NCI-H524 treated with DMSO at 0.1 percent for 48 hours (cell line): ENCODE results near the gene EPHA4.

Experiments used
- DNase-seq: peaks from one replicate; lab custom pipeline; 2025; lab: John Stamatoyannopoulos, UW

Gene EPHA4

DNA sequence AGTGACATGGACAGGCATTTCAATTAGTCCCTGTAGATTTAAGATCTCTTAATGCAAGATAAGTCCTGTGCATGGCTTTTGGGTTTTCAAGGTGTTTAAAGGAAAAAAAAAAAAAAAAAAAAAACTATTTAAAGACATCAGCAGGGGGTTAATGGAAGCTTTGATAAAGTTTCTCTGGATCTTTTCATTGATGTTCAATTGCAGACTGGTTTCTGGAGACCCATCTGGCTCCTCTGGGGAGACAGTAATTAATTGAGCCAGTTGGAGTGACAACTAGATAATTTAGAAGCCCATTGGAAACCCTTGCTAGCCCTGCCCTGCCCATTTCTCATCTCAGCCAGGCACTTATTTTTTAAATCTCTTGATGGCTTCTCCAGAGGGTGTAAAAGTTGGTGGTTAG is 98.7 kb downstream of the EPHA4 start:
- DNase-seq: no peak

DNA sequence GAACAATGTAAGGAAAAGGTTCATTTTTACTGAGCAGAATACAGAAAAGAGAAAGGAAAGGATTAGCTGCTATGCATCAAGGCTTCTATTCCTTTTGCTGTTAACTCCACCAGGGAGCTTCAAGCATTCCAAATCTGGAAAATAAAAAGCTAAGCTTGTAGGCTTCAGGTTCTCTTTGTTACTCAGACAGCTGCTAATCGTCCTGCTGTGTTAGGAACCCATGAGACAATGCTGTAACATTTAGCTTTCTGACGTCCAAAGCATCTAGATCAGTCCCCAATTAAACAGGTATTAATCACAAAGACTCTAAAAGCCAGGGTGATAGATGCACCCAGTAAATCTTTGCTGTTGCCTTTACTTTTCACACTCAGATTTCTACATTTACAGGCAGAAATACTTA is 103.8 kb downstream of the EPHA4 start:
- no peak for DNase-seq

DNA sequence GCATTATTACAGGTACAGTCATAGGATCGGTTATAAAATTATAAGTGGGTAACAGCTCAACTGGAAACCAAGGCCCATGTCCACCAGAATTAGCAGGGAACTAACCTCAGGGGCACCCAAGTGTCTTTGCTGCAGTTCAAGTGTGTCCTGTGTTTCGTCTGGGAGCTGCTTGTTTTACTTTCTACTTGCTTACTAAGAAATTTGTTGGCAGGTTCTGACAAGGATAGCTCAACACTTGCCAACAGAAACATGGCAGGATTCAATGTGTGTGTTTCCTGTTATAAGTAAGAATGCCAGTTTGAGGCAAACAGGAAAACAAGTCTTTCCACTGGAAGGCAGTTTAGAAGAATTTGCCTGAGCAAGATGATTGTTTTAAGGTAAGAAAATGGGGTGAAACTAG is 104.5 kb downstream of the EPHA4 start:
- DNase-seq: no peak

DNA sequence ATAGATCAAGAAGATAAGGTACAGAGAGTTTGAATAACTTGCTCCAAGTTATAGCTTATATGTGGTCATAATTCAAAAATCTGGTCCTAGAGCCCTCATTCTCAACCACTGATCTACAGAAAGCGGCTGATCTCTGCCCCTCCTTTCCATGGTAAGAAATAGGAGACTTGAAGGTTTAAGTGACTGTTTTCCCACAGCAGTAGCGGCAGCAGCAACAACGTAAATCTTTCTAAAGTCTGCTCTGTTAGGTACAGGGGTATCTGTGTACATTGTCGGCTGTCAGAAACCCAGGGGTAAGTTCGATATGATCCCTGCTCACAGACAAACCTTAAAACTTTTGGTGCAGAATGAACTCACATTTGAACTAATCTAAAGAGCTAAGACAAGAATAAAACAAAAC is 105.4 kb downstream of the EPHA4 start:
- DNase-seq: no peak

DNA sequence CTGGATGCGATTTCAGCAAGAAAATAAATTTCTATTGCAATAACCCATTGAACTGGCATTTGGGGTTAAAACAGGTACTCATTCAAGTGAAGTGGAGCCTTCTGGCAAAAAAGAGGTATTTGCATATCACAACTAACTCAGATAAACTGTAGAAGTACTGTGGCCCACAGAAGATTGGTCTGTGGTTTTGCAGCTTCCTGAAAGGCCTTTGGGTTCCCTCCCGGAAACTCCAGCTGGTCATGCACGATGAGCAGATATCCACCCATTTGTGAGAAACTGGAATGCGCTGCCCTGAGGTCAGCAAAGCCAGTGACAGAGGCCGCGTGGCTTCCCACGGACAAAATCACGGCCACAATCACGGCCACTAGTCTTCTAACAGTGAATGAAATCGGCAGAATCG is 106.3 kb downstream of the EPHA4 start:
- no peak for DNase-seq

DNA sequence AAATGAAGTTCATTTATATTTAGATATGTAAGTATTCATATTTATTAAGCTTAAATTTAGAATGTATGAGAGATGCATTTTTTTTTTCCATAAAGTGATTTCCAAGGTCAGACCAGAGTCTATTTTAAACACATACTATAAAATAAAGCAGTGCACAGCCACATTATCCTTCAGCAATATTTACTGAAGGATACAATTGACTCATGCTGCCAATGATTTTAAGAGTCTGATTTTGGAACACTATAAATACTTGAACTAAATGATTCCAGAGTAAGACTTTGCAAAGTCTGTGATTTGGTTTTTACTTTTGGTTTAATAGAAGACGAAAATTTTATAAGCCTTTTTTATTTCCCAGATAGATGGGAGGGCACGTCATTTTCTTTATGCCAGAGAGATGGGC is 107.1 kb downstream of the EPHA4 start:
- no peak for DNase-seq

DNA sequence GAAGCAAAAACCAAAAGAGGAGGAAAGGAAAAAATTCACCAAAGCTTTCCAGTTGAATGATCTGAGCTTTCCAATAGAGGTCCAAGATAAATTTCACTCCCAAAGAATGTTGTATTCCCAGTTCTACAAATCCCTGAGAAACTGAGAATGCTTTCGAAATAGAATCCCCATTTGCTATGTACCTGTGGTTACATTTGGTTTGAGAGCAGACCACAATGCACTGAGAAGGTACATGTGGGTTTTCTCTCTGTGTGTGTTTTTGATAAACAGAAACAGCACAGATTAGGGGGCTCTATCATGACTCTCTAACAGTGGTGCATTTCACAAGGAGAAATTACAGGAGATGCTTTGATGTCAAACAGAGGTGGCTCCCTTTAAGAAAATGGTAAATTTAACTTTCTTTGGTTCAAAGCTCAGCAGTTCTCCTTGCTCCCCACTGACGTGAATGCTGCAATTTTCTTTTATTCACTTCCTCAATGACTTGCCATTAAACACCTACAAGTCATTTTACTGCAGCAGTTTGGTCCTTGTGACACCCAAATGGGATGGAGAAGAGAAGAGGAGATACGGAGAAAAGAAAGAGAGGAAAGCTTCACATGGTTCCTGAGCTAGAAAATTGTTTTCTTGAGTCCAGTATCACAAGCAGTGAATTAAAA is 108.7 kb downstream of the EPHA4 start:
- no peak for DNase-seq

DNA sequence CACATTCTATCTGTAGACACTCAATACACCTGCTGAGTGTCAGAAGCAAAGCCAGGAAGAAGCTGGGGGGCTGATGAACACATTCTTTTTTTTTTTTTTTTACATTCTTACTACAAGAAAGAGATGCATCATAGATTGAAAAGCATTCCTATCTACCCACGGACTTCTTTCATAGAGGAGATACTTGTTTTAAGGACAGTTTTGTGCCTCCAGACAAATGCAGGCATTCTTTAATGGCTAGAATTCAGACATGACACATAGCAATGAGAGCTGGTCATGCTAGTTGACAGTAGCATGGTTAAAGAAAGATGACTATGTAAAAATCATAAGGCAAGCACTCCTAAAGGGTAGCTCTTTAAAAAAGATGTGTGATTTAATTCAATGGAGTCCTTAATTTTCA is 110.2 kb downstream of the EPHA4 start:
- DNase-seq: no peak

DNA sequence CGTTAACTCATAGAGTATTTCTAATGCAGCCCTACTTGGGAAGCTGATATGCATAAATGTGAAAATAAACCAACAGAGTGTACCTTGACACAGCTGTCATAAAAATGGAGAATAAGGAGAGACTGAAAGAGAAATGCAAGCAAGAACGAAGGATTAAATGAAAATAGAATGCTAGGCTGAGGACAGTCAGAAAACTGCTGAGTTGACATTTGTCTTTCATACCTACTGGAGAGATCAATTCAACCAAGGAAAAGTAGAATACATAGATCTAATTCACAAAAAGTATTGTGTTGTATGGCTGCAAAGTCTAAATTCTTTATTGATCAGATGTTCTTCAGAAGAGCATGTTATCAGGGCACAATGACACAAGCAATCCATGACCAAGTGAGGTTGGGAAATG is 112.0 kb downstream of the EPHA4 start:
- DNase-seq: no peak

DNA sequence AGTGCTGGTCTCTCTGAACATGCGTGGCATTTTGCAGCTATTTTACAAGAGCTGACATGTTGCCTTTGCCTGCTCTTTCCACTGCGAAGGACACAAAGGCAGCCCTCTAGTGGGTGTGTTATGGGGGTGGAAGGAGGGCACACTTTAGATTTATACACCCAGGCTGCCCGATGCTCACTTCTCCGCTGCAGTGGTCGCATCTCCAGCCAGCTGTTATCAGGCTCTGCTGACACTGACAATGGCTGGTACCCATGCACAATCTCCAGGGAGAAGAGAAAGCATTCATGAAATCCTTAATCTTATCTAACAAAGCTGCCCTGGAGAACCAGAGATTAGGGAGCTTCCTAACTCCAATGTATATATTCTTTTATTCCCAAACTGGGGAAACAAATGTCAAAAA is 113.5 kb downstream of the EPHA4 start:
- DNase-seq: no peak

DNA sequence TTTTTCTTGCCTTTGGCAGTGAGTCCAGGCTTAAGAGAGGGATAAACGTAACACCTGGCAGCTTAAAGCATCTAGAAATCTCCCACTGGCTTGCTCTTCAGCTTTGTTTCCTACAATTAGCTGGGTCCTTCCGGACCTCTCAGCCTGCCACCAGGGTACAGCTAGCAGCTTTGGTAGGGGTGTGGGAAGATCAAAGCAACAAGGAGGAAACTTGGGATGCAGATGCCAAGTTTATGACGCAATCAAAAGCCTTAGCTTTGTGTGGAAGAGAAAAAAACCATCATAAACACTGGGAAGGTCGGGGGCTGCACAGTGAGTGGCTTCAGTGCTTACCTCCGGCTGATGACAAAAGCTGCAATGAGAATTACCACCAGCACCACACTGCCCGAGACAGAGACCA is 116.9 kb downstream of the EPHA4 start:
- no peak for DNase-seq

DNA sequence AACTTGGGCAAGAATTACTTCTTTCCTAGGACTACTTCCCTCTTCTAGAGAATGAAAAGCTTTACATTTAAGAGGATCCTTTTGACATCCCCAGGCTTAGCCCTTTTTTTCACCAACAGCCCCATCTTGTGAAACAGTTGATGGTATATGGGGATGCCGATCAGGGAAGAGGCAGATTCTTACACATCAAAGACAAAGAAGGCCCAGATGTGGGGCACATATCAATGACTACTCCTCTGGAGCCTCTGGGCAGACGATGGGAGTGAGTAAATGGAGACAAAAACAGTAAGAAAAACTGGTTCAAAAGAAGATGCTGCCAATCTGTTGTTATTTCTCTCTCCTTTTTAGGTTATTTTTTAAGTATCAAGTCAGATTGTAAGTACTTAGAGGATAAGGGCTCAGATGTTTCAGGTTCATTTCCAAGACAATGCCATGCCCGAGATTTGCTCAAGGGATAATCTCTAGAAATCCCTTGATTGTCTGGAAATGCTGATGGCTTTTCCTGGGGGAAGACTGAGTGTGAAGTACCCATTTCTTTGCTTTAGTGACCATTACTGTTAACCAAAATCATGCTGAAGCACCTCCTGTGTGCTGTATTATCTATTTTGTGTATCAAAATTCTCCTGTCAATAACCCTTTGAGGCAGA is 117.5 kb downstream of the EPHA4 start:
- no peak for DNase-seq

DNA sequence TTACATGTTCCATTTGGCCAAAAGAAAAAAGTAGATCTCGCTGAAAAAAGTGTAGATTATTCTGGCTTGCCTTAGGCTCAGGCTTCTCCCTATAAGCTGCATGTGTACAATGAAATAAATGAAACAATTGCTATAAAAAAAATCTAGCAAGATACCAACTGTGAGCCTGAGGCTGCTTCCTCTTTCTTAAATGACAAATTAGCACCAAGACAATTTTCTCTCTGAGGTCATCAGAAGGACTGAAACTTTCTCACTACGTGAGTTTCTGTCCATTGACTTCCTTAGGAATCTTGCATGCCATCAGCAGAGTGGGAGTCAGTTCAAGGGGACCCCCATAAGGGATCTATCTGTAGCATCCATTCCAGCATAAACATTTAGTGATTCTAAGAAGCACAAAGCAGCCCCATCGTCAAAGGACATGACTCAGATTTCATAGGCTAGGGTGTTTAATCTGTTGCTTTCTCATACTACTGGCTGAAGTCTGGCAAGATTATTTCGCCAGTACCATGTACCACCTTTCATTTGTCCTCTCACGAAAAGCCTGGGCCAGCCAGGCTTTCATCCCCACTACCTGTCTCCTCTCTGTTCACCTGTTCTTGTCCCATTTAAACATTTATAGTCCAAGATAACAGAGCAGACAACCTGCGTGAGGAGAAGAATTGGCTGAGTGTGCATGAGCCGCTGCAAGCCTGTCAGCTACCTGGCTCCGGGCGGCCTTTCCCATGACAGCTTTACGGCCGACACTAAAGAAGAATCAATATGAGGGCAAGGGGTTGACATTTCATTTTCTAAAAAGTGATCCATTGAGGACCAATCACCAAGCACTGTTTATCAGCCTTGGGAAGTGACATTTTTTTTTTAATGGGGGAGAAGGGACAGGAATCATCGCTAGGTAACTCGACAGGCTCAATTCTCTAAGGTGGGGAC is 120.0 kb downstream of the EPHA4 start:
- no peak for DNase-seq

DNA sequence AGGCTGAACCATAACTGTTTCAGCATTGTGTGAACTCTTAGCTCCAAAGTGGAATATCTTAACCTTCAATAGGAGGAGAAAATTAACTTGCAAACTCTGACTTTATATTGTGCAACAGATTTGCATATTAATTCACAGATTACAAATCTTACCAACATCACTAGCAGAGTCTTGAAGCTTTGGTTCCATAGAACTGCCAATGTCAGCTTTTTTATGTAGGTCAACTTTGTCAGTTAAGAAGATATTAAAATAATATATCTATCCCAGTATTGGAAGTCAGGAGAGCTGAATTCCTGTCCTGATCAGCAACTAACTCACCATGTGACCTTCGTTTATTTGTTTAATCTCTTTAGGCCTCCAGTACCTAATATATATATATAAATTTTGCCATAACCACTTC is 121.8 kb downstream of the EPHA4 start:
- DNase-seq: no peak

DNA sequence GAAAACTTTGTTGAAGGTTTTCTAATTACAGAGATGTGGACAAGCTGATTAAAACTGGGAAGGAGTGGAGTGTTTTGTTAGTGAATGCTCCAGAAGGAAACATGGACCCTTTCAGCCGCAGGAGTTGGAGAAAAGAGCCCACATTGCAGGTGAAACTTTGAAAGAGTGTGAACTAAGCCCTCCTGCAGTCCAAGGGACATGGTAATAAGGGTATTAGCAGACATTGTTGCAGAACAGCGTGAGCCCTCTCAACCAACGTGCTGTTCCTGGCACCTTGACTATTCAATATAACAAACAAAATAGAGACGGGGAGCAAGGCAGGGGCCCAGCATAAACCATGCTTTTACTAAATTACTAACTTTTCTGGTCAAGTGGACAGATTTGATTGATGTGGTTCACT is 122.7 kb downstream of the EPHA4 start:
- DNase-seq: no peak

DNA sequence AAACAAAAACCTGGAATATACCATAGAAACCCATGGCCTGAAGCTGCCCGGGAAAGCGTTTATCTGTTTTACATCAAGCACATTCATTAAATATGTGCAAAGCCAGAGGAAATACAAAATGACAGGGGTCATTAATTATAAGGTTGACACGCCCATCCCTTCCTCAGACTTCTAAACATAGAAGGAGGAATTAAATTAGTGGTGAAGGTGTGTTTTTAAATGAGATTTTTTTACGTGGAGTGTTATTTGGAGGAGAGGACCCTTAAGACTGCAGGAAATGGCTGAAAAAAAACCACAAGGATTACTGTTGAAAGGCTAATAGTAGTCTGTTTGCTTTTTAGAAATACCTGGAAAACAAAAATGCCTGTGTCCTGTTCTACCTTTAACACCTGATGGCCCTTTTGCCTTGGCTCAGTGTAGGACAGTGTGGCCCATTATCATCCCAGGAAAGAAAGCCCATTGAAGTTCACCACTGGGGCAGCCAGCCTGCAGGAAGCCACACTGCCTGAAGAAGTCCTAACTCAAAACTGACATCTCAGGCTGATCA is 123.2 kb downstream of the EPHA4 start:
- DNase-seq: no peak

DNA sequence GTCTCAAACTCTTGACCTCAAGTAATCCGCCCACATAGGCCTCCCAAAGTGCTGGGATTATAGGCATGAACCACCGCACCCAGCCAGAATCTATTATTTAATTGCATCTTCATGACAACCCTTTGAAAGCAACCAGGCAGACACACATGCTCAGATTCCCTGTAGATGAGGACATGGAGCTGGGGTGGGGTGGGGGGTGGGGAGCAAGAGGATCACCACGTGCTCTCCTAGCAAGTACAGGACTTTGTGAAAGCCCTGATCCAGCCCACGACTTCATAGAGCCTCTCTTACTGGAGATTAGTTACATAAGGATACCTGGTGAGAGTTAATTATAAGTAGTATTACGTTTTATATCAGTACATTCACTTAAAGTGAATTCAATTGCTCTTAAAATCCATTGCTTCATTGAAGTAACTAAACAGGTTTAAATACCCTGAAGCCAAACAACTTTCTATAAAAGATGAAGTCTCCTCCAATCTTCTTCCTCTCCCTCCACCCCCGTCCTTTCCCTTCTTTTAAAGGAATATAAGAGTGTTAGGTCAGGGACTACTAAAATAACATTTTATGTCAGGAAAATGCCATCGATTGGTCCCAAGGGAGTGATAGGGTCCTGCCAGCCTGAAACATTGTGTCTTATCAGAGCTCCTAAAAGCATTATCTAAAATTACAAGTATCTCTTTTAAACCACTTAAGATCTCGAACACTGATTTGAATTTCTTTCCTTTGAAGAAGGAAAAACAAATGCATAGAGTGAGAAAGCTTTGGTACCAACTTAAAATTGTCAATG is 123.9 kb downstream of the EPHA4 start:
- DNase-seq: no peak

DNA sequence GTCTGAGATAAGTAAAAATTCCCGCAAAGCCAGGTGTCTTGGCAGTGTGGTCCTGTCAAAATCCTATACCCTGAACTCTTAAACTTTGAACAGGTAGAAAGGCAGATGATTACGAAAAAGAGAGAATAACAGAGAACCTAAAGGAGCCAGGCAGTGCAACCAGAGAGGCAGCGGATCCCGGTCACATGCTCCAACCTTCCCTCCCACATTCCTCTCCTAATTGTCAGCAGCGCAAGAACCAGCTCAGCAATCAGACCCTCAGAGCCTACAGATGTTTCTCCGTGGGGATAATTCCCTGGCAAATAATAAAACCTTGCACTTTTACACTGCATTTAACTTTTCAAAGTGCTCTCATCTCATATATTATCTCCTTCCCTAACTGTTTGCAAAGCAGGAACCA is 124.8 kb downstream of the EPHA4 start:
- no peak for DNase-seq

DNA sequence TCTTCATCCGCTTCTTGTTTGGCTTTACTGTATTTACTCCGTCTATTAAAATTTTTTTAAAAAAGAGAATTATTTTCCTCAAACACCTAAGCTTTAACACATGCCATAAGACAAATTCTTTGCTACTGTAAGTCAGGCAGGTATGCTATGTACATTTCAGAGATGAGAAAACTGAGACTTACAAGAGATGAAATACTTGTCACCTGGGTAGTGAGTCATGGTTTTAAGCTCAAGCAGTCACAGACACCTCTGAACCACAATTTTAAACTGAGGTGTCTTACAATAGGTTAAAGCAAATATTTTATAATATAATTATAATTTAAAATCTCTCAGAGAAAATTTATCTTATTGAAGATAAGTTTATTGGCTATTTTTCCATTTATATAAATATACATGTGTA is 126.0 kb downstream of the EPHA4 start:
- no peak for DNase-seq

DNA sequence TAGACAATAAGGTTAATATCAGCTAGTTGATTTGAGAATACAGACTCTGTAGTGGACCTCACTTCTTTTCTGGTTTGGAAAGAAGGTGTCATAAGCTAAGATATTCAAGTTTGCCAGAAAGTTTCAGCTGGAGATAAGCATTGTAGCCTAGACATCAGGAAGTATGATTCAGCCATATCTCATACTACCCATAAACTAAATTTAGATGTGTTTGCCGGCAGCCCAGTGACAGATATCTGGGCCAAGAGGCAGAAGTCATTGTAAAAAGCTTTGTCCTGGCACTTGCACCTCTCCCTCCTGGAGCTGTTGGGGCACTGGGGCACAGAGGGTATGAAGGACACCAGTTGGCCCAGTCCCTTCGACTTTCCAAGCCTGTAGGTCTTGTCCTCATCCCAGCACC is 128.0 kb downstream of the EPHA4 start:
- no peak for DNase-seq

DNA sequence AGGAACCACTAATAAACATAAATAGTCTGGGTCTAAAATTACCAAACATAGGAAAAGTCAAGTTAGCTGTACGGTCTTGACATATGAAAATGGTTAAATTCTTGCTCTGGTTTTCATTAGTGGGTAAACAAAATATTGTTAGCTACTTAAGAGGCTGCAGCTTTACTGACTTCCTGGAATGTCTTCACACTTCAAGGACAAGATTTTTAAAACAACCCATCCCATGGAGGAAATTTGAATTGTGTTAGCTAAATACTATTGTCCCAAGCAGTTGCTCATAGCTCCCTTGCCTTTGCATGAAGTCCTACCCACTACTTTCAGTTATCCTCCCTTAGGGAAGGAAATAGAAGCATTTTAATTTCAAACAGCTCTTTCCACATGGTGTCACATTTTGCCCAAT is 128.5 kb downstream of the EPHA4 start:
- no peak for DNase-seq

DNA sequence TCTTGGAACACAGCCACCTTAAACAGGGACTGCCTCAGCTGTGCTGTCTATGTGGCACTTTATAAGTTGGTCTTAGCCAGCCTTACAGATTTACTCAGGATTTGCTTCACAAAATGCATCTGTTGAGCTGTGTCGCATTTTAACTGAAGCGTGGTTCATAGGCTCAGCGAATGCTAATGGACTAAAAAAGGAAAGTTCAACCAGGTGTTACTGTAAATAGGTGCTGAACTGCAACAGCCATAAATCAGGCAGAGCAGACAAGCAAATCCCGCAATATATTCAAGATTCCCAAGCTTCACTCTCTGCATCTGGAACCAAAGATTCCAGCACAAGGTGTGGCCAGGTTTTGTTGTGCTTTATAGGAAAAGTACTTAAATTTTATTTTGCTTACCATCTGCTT is 130.0 kb downstream of the EPHA4 start:
- DNase-seq: no peak
